Transverse colon (tissue), 4 donors: ENCODE data around the gene MATR3.
"Not testable (repeated sequence)": the region's sequence is repeated elsewhere in the genome, so short reads cannot be mapped to it uniquely, and the experiment has no call there.

ENCODE experiments used
- EP300 ChIP-seq: sonication (generic); formaldehyde crosslinking; IDR thresholded peaks from one replicate; pipeline ENCODE4 v1.6.1; 2017; ENCODE audit warnings: antibody characterized with exemption, low read depth
- POLR2A ChIP-seq: fragments of 450-650 bp; IDR thresholded peaks from one replicate; pipeline ENCODE4 v1.6.1; 2016; ENCODE audit warnings: antibody characterized with exemption, mild to moderate bottlenecking, moderate library complexity
- POLR2AphosphoS5 ChIP-seq, 3 donors: sonication (generic); formaldehyde crosslinking; IDR thresholded peaks; one replicate each; pipeline ENCODE4 v1.6.1; 2016; ENCODE audit warnings: antibody characterized with exemption in 3 of 3
- TF ChIP-seq, protein P1 (sequence below), 5 experiments: fragments of 200-600 bp in 3 of 5; fragments of 450-650 bp in 2 of 5; sonication (generic) in 3 of 5; IDR thresholded peaks; 1 replicate in 2 of 5; 2 replicates in 3 of 5; pipeline ENCODE4 v1.5.1; 2016 to 2017; ENCODE audit warnings: antibody characterized with exemption in 5 of 5, inconsistent platforms in 3 of 5, mild to moderate bottlenecking in 2 of 5, moderate library complexity in 1 of 5

DNA sequence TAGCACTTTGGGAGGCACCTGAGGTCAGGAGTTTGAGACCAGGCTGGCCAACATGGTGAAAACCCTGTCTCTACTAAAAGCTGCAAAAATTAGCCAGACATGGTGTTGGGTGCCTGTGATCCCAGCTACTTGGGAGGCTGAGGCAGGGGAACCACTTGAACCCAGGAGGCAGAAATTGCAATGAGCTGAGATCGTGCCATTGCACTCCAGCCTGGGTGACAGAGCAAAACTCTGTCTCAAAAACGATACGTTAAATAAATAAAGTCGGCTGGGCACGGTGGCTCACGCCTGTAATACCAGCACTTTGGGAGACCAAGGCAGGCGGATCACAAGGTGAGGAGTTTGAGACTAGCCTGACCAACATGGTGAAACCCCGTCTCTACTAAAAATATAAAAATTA is 62.4 kb downstream of the MATR3 start:
- TF ChIP-seq POLR2A; EP300; POLR2AphosphoS5 (IDR thresholded peaks at IDR 0.05): not testable (repeated sequence)
- TF ChIP-seq, protein P1, sequence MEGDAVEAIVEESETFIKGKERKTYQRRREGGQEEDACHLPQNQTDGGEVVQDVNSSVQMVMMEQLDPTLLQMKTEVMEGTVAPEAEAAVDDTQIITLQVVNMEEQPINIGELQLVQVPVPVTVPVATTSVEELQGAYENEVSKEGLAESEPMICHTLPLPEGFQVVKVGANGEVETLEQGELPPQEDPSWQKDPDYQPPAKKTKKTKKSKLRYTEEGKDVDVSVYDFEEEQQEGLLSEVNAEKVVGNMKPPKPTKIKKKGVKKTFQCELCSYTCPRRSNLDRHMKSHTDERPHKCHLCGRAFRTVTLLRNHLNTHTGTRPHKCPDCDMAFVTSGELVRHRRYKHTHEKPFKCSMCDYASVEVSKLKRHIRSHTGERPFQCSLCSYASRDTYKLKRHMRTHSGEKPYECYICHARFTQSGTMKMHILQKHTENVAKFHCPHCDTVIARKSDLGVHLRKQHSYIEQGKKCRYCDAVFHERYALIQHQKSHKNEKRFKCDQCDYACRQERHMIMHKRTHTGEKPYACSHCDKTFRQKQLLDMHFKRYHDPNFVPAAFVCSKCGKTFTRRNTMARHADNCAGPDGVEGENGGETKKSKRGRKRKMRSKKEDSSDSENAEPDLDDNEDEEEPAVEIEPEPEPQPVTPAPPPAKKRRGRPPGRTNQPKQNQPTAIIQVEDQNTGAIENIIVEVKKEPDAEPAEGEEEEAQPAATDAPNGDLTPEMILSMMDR (IDR thresholded peaks at IDR 0.05): not testable (repeated sequence)
